HT1080 (cell line): ENCODE measurements around the gene HOXD8. TPM values are rescaled to one million over a fixed set of nuclear protein-coding genes. Genes with fewer than 3 reads are reported as not detected.

Experiments used
- DNase-seq: peaks from one replicate; pipeline ENCODE4 v3.0.0-alpha.2; 2015; ENCODE audit warnings: low read depth
- total RNA-seq: library from RNA; depleted of rRNA; stranded (reverse); fragments of >200 nt; shearing (Covaris generic); gene quantifications from 2 replicates; pipeline ENCODE4 v1.2.3, GENCODE V29; 2014

The HOXD8 gene
- total RNA-seq, 1 experiment from 2014 or later = 9.5 TPM

GRCh38 chr2:176145085-176145969, 15.8 kb downstream of the HOXD8 start:
- no peak for DNase-seq

- DNase-seq = no peak
These were observed 16.6 kb downstream of the HOXD8 start for GRCh38 chr2:176146101-176146500.

- DNase-seq = no peak
These were observed 17.1 kb downstream of the HOXD8 start for GRCh38 chr2:176146645-176147044.

- no peak for DNase-seq
These were observed 17.8 kb downstream of the HOXD8 start for GRCh38 chr2:176147210-176147799.

- no peak for DNase-seq
These were observed 18.4 kb downstream of the HOXD8 start for GRCh38 chr2:176147800-176148496.

GRCh38 chr2:176148751-176149421, 19.4 kb downstream of the HOXD8 start:
- DNase-seq = no peak

- DNase-seq = no peak
These were observed 20.0 kb downstream of the HOXD8 start for GRCh38 chr2:176149481-176149938.

- DNase-seq = no peak
These were observed 20.6 kb downstream of the HOXD8 start for GRCh38 chr2:176149939-176150583.

GRCh38 chr2:176150584-176151441, 21.3 kb downstream of the HOXD8 start:
- DNase-seq = no peak

GRCh38 chr2:176151442-176152287, 22.2 kb downstream of the HOXD8 start, which contains the start of gene HOXD4:
Gene HOXD4, plus strand, starts transcription at chr2:176151550. Its CDS starts 84 bp downstream, at chr2:176151634.
- no peak for DNase-seq

GRCh38 chr2:176152350-176153181, 23.1 kb downstream of the HOXD8 start:
- no peak for DNase-seq

GRCh38 chr2:176154576-176155252, 25.2 kb downstream of the HOXD8 start:
- DNase-seq = no peak

GRCh38 chr2:176155356-176156044, 26.0 kb downstream of the HOXD8 start:
- DNase-seq = no peak

- DNase-seq = no peak
These were observed 26.8 kb downstream of the HOXD8 start for GRCh38 chr2:176156301-176156806.

GRCh38 chr2:176156807-176157498, 27.4 kb downstream of the HOXD8 start, which contains the start of gene HOXD3:
Gene HOXD3, plus strand, starts transcription at chr2:176157307. Its CDS starts 11,808 bp downstream, at chr2:176169115.
- DNase-seq = no peak
